Tibial nerve (tissue), 3 donors: ENCODE measurements around the gene COPS3.

Experiments used
- POLR2A ChIP-seq, 2 donors: fragments of 450-650 bp; IDR thresholded peaks; one replicate each; pipeline ENCODE4 v1.6.1; 2017; ENCODE audit warnings: antibody characterized with exemption in 2 of 2, mild to moderate bottlenecking in 2 of 2, moderate library complexity in 2 of 2
- TF ChIP-seq, protein P1 (sequence below), 5 experiments: fragments of 200-600 bp in 3 of 5; fragments of 450-650 bp in 2 of 5; sonication (generic) in 3 of 5; IDR thresholded peaks; one replicate each; pipeline ENCODE4 v1.5.1; 2016 to 2019; ENCODE audit warnings: antibody characterized with exemption in 5 of 5, mild to moderate bottlenecking in 3 of 5, moderate library complexity in 2 of 5

DNA sequence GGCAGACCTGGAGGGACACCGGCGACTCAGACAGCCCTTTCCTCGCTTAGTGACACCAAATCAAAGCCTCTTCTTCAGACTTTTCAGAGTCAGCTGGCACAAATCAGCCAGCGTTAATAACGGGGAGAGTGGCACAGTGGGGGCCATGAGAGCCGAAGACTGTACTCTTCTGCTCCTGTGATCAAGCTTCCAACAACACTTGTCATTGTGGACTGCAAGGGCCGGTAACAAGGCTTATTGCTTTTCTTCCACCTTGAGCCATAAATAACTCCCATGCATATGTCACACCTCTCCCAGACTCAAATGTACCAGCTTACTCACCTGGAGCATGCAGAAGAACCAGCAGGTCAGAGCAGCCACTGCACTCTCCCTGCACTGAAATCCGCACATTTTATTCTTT is 56.9 kb downstream of the COPS3 start:
- TF ChIP-seq, protein P1, sequence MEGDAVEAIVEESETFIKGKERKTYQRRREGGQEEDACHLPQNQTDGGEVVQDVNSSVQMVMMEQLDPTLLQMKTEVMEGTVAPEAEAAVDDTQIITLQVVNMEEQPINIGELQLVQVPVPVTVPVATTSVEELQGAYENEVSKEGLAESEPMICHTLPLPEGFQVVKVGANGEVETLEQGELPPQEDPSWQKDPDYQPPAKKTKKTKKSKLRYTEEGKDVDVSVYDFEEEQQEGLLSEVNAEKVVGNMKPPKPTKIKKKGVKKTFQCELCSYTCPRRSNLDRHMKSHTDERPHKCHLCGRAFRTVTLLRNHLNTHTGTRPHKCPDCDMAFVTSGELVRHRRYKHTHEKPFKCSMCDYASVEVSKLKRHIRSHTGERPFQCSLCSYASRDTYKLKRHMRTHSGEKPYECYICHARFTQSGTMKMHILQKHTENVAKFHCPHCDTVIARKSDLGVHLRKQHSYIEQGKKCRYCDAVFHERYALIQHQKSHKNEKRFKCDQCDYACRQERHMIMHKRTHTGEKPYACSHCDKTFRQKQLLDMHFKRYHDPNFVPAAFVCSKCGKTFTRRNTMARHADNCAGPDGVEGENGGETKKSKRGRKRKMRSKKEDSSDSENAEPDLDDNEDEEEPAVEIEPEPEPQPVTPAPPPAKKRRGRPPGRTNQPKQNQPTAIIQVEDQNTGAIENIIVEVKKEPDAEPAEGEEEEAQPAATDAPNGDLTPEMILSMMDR (IDR thresholded peaks at IDR 0.05): no peak
- no peak for TF ChIP-seq POLR2A (IDR thresholded peaks at IDR 0.05)
